K562 (cell line): ENCODE data around the gene CECR2.

Source experiments
- ARID4B ChIP-seq: sonication (generic); formaldehyde crosslinking; IDR thresholded peaks from 2 replicates; pipeline ENCODE4 v1.8.0; 2022; ENCODE audit warnings: mild to moderate bottlenecking, missing genetic modification reagents
- CREM ChIP-seq: IDR thresholded peaks from 2 replicates; pipeline ENCODE4 v1.6.1; 2014; ENCODE audit warnings: antibody characterized with exemption, low read depth
- ETS2 ChIP-seq: IDR thresholded peaks from 2 replicates; pipeline ENCODE4 v1.6.1; 2016; ENCODE audit warnings: borderline replicate concordance, missing genetic modification characterization, mild to moderate bottlenecking, moderate library complexity, missing compliant biosample characterization; ENCODE audit not compliant: poor library complexity, severe bottlenecking
- HDAC6 ChIP-seq: IDR thresholded peaks from 2 replicates; pipeline ENCODE4 v1.6.1; 2012; ENCODE audit warnings: low read depth, mild to moderate bottlenecking, control low read depth, inconsistent platforms, low read length, moderate library complexity
- ILF3 ChIP-seq: fragments of 450-650 bp; IDR thresholded peaks from 2 replicates; pipeline ENCODE4 v1.6.1; 2018; ENCODE audit warnings: antibody characterized with exemption, mild to moderate bottlenecking, moderate library complexity, borderline replicate concordance
- POLR2AphosphoS5 ChIP-seq: IDR thresholded peaks from 2 replicates; pipeline ENCODE4 v1.6.1; 2011; ENCODE audit warnings: mild to moderate bottlenecking, low read depth, low read length, moderate library complexity; ENCODE audit not compliant: control insufficient read depth, insufficient read depth
- PRMT5 ChIP-seq: sonication (generic); formaldehyde crosslinking; IDR thresholded peaks from 2 replicates; pipeline ENCODE4 v1.5.0; 2020; ENCODE audit warnings: missing genetic modification reagents
- RFX5 ChIP-seq: IDR thresholded peaks from 2 replicates; pipeline ENCODE4 v1.6.1; 2011; ENCODE audit warnings: low read depth, mild to moderate bottlenecking, improper control_type of control experiment, low read length
- RFX7 ChIP-seq: fragments of 250-450 bp; sonication (Bioruptor Pico); IDR thresholded peaks from 2 replicates; pipeline ENCODE4 v1.5.1; 2021; ENCODE audit warnings: mild to moderate bottlenecking
- SMARCC2 ChIP-seq: fragments of 450-650 bp; IDR thresholded peaks from 2 replicates; pipeline ENCODE4 v1.6.1; 2017; ENCODE audit warnings: antibody characterized with exemption, moderate library complexity, mild to moderate bottlenecking, low read depth
- TEAD1 ChIP-seq, 2 experiments: fragments of 450-650 bp in 1 of 2; sonication (generic) in 1 of 2; formaldehyde crosslinking; IDR thresholded peaks; 2 replicates each; pipeline versions ENCODE4 v1.4.0 to v1.8.0; 2020 to 2022; ENCODE audit warnings: mild to moderate bottlenecking in 2 of 2, missing genetic modification reagents in 1 of 2
- ZNF263 ChIP-seq: sonication (generic); formaldehyde crosslinking; IDR thresholded peaks from 2 replicates; pipeline ENCODE4 v1.8.0; 2022; ENCODE audit warnings: mild to moderate bottlenecking, missing genetic modification reagents, borderline replicate concordance

- TF ChIP-seq TEAD1 (CRISPR knock-in tag; IDR thresholded peaks at IDR 0.05) (no peak), CREM (no peak), POLR2AphosphoS5 (no peak), RFX7 (no peak), ETS2 (tag) (no peak), HDAC6 (no peak), RFX5 (no peak), SMARCC2 (no peak), ZNF263 (CRISPR knock-in tag) (no peak), ARID4B (CRISPR knock-in tag) (no peak), ILF3 (no peak), PRMT5 (CRISPR knock-in tag) (no peak)
Measured at GRCh38 chr22:17580441-17581031, 211.3 kb downstream of the CECR2 start.
